ENCODE measurements around the gene CXCL12. TPM values are rescaled to one million over a fixed set of nuclear protein-coding genes. Genes with fewer than 3 reads are reported as not detected.

The CXCL12 gene
- 8.1 and 9.1 TPM in 2 replicates for total RNA-seq
- 7.8 TPM for polyA plus RNA-seq (2012)

DNA sequence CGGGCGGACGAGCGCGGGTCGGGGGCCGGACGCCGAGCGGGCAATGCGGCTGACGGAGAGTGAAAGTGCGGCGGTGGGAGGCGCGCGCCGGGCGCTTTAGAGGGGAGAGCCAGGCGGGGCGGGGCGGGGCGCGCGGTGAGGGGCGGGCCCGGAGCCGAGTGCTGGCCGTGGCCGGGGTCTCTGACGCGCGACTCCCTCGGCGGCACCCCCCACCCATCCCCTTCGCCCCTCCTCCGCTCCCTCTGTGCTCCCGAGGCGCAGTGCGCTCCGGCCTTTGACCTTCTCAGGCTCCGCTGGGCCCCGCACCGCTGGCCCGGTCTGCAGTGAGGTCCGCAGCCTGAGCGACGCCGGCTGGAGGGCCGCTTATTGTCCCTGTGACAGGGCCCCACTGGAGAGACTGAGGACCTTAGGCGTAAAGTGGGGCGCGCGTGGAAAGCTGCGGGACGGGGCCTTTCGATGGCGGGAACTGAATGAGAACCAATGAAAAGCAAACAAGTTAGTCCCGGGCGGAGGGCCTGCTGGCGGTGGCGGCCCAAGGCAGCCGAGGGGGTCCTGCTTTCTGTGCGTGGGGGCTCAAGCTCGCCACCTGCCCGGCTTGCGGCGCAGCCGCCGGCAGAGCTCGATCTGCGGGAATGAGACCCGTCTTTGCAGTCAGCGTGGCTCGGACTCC, at the start of gene CXCL12:
Gene CXCL12 (minus strand): TSS at position 72 of the 670 bp plus-strand sequence. CDS start 92 bp downstream, outside the sequence.
- no peak for DNase-seq (ENCODE audit: low read depth)

DNA sequence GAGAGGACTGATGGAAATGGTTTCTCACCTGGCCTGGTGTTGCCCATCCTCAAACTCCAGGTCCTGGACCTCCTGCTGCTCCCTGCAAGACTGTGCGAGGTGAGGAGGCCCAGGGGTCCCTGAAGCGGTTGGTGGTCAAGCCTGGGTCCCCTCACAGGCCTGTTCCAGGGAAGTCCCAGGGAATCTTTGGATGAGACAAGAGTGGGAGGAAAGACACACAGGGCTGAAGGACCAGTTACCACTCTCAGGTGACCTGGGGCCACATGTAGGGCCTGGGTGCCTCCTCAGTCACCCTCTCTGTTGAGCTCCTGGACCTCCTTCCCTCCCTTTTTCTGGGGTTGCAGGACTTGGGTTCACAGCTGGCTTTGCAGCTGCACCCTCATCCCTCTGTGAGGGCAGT, 42.6 kb upstream of the CXCL12 start:
- no peak for DNase-seq (ENCODE audit: low read depth)

- no peak for DNase-seq (ENCODE audit: low read depth)
These were observed 42.1 kb upstream of the CXCL12 start for GRCh38 chr10:44427037-44427436.

DNA sequence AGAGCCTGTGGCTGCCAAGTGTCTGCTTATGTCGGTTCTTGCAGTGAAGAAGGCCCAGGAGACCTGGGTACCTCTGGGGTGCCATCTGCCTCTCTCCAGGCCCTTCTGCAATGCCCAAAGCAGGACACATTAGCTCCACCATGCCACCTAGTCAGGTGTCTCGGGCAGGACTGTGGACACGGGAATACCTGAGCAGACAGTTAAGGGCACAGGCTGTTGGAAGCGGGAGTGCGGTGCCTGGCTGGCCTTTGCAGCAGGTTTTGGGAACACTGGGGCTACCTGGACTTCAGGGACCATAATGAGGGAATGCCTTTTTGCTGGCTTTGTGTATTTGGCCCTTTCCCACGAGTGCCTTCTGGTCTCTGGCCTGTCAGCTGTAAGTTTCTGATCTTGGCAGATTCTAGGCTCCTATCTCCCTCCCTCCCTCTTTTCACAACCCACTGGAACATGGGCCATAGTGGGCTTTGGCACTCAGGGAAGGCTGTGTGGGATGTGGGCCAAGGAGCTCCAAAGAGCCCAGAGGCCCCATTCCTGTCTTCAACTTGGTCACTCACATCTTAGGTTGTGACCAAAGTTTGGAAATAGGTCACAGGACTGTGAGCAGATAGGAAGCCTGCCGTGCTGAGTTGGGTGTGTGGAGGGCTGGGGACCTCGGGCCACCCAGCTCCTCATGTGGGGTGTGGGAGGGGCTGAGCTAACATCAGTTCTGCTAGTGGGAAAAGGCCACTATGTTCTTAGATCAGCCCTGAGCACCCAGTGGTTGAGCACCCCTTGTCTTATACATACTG, 41.5 kb upstream of the CXCL12 start:
- DNase-seq (ENCODE audit: low read depth): no peak

GRCh38 chr10:44425466-44425865, 40.6 kb upstream of the CXCL12 start:
- DNase-seq (ENCODE audit: low read depth): no peak

DNA sequence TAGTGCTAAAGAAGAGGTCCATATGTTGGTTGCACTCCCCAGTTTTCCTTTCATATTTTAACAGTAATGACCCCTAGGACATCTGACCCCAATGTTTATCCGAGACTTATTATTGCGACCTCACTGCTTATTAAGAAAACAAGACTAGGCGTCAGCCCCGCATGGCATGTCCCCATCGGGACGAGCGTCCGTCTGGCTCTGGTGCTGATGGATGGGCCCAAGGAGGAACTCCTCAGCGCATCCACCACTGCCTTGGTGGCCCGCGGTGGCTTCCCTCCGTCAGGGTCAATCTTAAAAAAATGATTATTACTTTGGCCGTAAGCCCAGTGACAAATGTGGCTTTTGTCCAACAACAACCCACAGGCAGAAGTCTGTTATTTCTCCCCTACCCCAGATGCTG, 40.1 kb upstream of the CXCL12 start:
- no peak for DNase-seq (ENCODE audit: low read depth)

DNA sequence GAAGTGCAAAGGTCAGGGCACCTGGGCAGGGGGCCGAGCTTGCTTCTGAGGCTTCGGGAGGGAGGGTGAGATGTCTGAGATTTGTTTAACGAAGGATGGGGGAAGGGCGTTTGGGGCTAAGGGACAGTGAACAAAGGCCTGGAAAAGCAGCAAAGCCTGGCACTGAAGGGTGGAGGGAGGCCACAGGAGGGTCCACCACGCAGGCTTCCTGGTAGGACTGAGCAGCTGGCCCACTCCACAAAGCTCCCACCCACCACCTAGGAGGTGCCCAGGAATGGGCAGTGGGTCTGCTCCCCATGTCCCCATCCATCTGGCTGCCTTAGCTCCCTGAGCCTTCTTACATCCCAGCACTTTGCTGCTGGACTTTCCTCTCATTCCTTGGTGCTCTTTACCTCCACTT, 39.4 kb upstream of the CXCL12 start:
- no peak for DNase-seq (ENCODE audit: low read depth)

DNA sequence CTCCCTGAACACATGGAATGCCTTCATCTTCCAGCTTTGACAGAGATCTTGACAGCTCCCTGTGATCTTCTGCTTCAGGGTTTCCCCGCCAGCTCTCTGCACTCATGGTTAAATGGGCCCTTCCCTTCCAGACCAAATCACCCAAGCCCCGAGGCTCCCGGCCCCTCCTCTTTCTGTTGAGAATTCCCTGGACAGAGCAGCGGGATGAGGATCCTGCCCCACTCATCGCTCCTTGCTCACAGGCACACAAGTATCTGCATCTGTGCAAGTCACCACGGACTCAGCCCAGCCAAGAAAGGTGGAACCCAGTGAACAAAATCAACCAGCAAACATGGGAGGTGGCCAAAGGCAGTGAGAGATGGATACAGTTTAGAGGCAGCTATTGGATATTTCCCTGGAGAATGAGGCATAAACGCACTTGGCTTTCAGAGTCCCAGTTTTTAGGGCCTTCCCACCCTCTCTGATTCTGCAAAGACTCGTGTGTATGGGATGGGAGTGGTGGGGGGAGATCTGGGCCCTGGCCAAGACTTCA, 37.7 kb upstream of the CXCL12 start:
- no peak for DNase-seq (ENCODE audit: low read depth)

- no peak for DNase-seq (ENCODE audit: low read depth)
These were observed 37.3 kb upstream of the CXCL12 start for GRCh38 chr10:44422153-44422552.

GRCh38 chr10:44419790-44420549, 35.1 kb upstream of the CXCL12 start:
- no peak for DNase-seq (ENCODE audit: low read depth)

GRCh38 chr10:44418637-44419036, 33.7 kb upstream of the CXCL12 start:
- no peak for DNase-seq (ENCODE audit: low read depth)

GRCh38 chr10:44417761-44418160, 32.9 kb upstream of the CXCL12 start:
- DNase-seq (ENCODE audit: low read depth): no peak

- no peak for DNase-seq (ENCODE audit: low read depth)
These were observed 32.0 kb upstream of the CXCL12 start for GRCh38 chr10:44416936-44417335.

GRCh38 chr10:44416021-44416771, 31.3 kb upstream of the CXCL12 start:
- DNase-seq (ENCODE audit: low read depth): no peak

DNA sequence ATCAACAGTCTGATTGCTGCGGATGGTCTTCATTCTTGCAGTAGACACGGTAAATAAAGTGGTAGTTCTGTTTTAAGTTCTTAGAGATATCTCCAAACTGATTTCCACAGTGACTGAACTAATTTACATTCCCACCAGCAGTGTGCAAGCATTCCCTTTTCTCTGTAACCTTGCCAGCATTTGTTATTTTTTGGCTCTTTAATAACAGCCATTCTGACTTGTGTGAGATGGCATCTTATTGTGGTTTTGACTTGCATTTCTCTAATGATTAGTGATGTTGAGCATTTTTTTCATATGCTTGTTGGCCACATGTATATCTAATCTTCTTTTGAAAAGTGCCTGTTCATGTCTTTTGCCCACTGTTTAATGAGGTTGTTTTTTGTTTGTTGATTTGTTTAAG, 30.2 kb upstream of the CXCL12 start:
- DNase-seq (ENCODE audit: low read depth): no peak

GRCh38 chr10:44413416-44413815, 28.5 kb upstream of the CXCL12 start:
- DNase-seq (ENCODE audit: low read depth): no peak

DNA sequence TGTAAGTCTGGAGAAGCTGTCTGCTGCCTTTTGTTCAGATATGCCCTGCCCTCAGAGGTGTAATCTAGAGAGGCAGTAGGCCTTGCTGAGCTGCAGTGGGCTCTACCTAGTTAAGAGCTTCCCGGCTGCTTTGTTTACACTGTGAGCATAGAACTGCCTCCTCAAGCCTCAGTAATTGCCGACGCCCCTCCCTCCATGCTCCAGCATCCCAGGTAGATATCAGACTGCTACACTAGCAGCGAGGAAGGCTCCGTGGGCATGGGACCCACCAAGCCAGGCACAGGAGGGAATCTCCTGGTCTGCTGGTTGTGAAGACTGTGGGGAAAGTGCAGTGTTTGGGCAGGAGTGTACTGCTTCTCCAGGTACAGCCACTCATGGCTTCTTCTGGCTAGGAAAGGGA, 26.4 kb upstream of the CXCL12 start:
- no peak for DNase-seq (ENCODE audit: low read depth)

DNA sequence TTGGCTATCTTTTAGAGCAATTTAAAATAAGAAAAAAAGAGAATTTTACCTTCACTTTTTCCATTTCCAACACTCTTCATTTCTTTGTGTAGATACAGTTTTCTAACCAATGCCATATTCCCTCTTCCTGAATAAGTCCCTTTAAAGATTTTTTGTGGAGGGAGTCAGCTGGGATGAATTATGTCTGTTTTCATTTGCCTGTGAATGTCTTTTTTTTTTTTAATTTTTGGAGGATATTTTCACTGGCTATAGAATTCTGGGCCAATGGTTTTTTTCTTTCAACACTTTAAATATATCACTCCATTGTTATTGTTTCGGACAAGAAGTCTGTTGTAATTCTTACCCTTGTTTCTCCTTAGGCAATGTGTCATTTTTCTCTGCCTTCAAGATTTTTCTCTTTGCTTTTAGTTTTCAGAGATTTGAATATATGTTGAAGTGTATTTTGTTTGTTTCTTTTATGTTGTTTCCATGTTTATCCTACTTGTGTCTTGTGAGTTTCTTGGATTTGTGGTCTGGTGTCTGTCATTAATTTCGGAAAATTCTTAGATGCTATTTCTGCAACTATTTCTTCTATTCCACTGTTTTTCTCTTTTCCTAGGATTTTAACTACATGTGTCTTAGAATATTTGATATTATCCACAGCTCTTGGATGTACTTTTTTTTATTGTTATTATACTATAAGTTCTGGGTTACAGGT, 20.0 kb upstream of the CXCL12 start:
- no peak for DNase-seq (ENCODE audit: low read depth)

DNA sequence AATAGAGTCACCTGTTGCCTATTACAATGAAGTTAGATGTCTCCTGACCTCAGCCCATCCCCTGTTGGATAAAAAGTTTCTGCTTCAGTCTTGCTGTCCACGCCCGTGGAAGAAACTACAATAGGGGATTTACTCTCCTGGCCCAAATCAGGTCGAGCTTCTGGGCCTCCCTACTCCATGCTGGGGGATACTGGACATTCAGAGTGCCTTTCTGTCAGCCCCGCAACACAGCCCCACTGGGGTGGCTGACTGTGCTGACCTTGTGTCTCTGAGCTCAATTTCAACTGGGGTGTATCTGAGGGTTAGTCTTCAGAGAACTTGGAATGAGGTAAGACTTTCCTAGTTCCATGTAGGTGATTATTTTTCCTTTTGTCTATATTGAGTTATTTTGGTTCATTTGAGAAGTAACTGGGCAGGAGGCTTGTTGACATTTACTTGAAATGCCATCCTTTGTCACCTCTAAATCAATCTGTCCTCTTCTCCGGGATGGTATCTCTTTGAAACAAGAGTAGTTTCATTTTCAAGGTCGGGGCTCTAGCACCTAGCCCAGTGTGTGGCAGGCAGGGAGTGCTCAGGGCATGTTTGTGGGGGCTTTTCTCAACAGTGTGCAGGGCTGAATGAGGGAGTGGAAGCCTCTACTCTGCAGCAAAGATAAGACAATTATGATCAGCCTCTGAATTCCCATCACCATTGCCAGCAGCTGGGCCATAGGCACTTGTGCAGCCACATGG, 17.7 kb upstream of the CXCL12 start:
- no peak for DNase-seq (ENCODE audit: low read depth)

GRCh38 chr10:44400541-44400940, 15.6 kb upstream of the CXCL12 start:
- no peak for DNase-seq (ENCODE audit: low read depth)

Data from myocyte (in vitro differentiated cells).